GM23338 (cell line): ENCODE measurements around the gene MYADM.

Experiments used
- CREB1 ChIP-seq: fragments of 250-450 bp; sonication (Bioruptor Pico); IDR thresholded peaks from 2 replicates; pipeline ENCODE4 v1.5.0; 2020; ENCODE audit warnings: low read depth, mild to moderate bottlenecking, moderate library complexity
- EZH2 ChIP-seq: fragments of 200-600 bp; sonication (generic); IDR thresholded peaks from one replicate; pipeline ENCODE4 v1.8.0; 2017; ENCODE audit warnings: antibody characterized with exemption, mild to moderate bottlenecking, low read depth; ENCODE audit not compliant: unreplicated experiment
- EZH2phosphoT487 ChIP-seq: fragments of 200-600 bp; sonication (generic); IDR thresholded peaks from one replicate; pipeline ENCODE4 v1.8.1; 2018; ENCODE audit warnings: antibody characterized with exemption; ENCODE audit not compliant: unreplicated experiment
- JUNB ChIP-seq: IDR thresholded peaks from one replicate; pipeline ENCODE4 v1.6.1; 2016; ENCODE audit warnings: antibody characterized with exemption; ENCODE audit not compliant: unreplicated experiment
- NANOG ChIP-seq: IDR thresholded peaks from 2 replicates; pipeline ENCODE4 v1.6.1; 2016; ENCODE audit warnings: antibody characterized with exemption, borderline replicate concordance
- POLR2AphosphoS5 ChIP-seq: IDR thresholded peaks from 2 replicates; pipeline ENCODE4 v1.6.1; 2016; ENCODE audit warnings: antibody characterized with exemption, low read depth
- STAT1 ChIP-seq: IDR thresholded peaks from one replicate; pipeline ENCODE4 v1.6.1; 2016; ENCODE audit warnings: antibody characterized with exemption; ENCODE audit not compliant: unreplicated experiment
- ZNF114 ChIP-seq: fragments of 250-450 bp; sonication (Bioruptor Pico); IDR thresholded peaks from 2 replicates; pipeline ENCODE4 v1.5.0; 2020; ENCODE audit warnings: mild to moderate bottlenecking, moderate library complexity
- ZNF331 ChIP-seq: fragments of 250-450 bp; sonication (Bioruptor Pico); IDR thresholded peaks from 2 replicates; pipeline ENCODE4 v1.5.0; 2020; ENCODE audit warnings: low read depth, mild to moderate bottlenecking, moderate library complexity
- TF ChIP-seq, protein P1 (sequence below), 2 experiments: fragments of 200-600 bp in 1 of 2; sonication (generic) in 1 of 2; conservative IDR thresholded peaks; 2 replicates each; pipeline versions ENCODE4 v1.5.1 to v1.6.1; 2016 to 2017; ENCODE audit warnings: antibody characterized with exemption in 2 of 2, low read depth in 2 of 2, mild to moderate bottlenecking in 2 of 2, moderate library complexity in 1 of 2
- TF ChIP-seq, protein P2 (sequence below): IDR thresholded peaks from one replicate; pipeline ENCODE4 v1.6.1; 2018; ENCODE audit warnings: antibody characterized with exemption; ENCODE audit not compliant: unreplicated experiment
- TF ChIP-seq, protein P3 (sequence below): fragments of 250-450 bp; sonication (Bioruptor Pico); IDR thresholded peaks from 2 replicates; pipeline ENCODE4 v1.5.0; 2020; ENCODE audit warnings: mild to moderate bottlenecking, moderate library complexity
- TF ChIP-seq, protein P4 (sequence below): IDR thresholded peaks from 2 replicates; pipeline ENCODE4 v1.6.1; 2016; ENCODE audit warnings: antibody characterized with exemption

DNA sequence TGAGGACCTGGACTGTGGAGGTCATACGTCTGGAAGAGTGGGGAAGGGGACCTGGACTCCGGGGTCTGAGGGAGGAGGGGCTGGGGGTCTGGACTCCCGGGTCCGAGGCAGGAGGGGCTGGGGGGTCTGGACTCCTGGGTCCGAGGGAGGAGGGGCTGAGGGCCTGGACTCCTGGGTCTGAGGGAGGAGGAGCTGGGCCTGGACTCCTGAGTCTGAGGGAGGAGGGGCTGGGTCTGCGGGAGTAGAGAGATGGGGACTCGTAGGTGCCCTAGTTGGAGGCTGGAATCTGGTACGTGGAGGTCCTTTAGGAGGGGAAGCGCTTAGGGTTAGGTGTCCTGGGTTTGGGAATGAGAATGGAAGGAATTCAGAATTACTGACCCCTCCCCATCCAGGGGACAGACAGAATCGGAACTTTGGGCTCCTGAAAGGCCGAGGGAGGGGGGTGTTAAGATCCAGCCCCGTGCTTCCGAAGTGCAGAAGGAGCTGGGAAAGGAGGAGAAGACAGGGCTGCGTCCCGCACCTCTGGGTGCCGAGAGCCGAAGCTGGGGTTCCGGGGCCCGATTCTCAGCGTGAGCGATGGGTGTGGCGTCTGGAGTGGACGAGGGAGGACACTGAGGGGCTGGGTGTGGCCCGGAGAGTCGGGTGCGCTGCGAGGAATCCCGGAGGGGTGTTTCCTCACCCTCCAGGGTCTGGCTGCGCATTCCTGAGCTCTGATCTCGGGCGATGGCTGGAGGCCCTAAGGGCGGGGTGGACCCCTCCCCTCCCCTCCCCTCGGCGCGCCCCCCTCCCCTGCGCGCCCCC lies 608 bp downstream of the MYADM start:
- TF ChIP-seq EZH2phosphoT487 (no peak), POLR2AphosphoS5 (no peak), NANOG (no peak), EZH2 (no peak), JUNB (no peak), STAT1 (no peak), CREB1 (CRISPR knock-in tag) (no peak), ZNF114 (no peak), ZNF331 (no peak)
- TF ChIP-seq, protein P1, sequence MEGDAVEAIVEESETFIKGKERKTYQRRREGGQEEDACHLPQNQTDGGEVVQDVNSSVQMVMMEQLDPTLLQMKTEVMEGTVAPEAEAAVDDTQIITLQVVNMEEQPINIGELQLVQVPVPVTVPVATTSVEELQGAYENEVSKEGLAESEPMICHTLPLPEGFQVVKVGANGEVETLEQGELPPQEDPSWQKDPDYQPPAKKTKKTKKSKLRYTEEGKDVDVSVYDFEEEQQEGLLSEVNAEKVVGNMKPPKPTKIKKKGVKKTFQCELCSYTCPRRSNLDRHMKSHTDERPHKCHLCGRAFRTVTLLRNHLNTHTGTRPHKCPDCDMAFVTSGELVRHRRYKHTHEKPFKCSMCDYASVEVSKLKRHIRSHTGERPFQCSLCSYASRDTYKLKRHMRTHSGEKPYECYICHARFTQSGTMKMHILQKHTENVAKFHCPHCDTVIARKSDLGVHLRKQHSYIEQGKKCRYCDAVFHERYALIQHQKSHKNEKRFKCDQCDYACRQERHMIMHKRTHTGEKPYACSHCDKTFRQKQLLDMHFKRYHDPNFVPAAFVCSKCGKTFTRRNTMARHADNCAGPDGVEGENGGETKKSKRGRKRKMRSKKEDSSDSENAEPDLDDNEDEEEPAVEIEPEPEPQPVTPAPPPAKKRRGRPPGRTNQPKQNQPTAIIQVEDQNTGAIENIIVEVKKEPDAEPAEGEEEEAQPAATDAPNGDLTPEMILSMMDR (conservative IDR thresholded peaks at IDR 0.05; ENCODE audit: low read depth in 2 of 2) = no peak
- TF ChIP-seq, protein P2, sequence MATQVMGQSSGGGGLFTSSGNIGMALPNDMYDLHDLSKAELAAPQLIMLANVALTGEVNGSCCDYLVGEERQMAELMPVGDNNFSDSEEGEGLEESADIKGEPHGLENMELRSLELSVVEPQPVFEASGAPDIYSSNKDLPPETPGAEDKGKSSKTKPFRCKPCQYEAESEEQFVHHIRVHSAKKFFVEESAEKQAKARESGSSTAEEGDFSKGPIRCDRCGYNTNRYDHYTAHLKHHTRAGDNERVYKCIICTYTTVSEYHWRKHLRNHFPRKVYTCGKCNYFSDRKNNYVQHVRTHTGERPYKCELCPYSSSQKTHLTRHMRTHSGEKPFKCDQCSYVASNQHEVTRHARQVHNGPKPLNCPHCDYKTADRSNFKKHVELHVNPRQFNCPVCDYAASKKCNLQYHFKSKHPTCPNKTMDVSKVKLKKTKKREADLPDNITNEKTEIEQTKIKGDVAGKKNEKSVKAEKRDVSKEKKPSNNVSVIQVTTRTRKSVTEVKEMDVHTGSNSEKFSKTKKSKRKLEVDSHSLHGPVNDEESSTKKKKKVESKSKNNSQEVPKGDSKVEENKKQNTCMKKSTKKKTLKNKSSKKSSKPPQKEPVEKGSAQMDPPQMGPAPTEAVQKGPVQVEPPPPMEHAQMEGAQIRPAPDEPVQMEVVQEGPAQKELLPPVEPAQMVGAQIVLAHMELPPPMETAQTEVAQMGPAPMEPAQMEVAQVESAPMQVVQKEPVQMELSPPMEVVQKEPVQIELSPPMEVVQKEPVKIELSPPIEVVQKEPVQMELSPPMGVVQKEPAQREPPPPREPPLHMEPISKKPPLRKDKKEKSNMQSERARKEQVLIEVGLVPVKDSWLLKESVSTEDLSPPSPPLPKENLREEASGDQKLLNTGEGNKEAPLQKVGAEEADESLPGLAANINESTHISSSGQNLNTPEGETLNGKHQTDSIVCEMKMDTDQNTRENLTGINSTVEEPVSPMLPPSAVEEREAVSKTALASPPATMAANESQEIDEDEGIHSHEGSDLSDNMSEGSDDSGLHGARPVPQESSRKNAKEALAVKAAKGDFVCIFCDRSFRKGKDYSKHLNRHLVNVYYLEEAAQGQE = no peak
- TF ChIP-seq, protein P3, sequence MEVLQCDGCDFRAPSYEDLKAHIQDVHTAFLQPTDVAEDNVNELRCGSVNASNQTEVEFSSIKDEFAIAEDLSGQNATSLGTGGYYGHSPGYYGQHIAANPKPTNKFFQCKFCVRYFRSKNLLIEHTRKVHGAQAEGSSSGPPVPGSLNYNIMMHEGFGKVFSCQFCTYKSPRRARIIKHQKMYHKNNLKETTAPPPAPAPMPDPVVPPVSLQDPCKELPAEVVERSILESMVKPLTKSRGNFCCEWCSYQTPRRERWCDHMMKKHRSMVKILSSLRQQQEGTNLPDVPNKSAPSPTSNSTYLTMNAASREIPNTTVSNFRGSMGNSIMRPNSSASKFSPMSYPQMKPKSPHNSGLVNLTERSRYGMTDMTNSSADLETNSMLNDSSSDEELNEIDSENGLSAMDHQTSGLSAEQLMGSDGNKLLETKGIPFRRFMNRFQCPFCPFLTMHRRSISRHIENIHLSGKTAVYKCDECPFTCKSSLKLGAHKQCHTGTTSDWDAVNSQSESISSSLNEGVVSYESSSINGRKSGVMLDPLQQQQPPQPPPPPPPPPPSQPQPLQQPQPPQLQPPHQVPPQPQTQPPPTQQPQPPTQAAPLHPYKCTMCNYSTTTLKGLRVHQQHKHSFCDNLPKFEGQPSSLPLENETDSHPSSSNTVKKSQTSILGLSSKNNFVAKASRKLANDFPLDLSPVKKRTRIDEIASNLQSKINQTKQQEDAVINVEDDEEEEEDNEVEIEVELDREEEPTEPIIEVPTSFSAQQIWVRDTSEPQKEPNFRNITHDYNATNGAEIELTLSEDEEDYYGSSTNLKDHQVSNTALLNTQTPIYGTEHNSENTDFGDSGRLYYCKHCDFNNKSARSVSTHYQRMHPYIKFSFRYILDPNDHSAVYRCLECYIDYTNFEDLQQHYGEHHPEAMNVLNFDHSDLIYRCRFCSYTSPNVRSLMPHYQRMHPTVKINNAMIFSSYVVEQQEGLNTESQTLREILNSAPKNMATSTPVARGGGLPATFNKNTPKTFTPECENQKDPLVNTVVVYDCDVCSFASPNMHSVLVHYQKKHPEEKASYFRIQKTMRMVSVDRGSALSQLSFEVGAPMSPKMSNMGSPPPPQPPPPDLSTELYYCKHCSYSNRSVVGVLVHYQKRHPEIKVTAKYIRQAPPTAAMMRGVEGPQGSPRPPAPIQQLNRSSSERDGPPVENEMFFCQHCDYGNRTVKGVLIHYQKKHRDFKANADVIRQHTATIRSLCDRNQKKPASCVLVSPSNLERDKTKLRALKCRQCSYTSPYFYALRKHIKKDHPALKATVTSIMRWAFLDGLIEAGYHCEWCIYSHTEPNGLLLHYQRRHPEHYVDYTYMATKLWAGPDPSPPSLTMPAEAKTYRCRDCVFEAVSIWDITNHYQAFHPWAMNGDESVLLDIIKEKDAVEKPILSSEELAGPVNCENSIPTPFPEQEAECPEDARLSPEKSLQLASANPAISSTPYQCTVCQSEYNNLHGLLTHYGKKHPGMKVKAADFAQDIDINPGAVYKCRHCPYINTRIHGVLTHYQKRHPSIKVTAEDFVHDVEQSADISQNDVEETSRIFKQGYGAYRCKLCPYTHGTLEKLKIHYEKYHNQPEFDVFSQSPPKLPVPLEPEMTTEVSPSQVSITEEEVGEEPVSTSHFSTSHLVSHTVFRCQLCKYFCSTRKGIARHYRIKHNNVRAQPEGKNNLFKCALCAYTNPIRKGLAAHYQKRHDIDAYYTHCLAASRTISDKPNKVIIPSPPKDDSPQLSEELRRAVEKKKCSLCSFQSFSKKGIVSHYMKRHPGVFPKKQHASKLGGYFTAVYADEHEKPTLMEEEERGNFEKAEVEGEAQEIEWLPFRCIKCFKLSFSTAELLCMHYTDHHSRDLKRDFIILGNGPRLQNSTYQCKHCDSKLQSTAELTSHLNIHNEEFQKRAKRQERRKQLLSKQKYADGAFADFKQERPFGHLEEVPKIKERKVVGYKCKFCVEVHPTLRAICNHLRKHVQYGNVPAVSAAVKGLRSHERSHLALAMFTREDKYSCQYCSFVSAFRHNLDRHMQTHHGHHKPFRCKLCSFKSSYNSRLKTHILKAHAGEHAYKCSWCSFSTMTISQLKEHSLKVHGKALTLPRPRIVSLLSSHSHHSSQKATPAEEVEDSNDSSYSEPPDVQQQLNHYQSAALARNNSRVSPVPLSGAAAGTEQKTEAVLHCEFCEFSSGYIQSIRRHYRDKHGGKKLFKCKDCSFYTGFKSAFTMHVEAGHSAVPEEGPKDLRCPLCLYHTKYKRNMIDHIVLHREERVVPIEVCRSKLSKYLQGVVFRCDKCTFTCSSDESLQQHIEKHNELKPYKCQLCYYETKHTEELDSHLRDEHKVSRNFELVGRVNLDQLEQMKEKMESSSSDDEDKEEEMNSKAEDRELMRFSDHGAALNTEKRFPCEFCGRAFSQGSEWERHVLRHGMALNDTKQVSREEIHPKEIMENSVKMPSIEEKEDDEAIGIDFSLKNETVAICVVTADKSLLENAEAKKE (CRISPR knock-in tag) = no peak
- TF ChIP-seq, protein P4, sequence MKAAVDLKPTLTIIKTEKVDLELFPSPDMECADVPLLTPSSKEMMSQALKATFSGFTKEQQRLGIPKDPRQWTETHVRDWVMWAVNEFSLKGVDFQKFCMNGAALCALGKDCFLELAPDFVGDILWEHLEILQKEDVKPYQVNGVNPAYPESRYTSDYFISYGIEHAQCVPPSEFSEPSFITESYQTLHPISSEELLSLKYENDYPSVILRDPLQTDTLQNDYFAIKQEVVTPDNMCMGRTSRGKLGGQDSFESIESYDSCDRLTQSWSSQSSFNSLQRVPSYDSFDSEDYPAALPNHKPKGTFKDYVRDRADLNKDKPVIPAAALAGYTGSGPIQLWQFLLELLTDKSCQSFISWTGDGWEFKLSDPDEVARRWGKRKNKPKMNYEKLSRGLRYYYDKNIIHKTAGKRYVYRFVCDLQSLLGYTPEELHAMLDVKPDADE = no peak
